ENCODE measurements around the gene OR52B2.
"Not testable (repeated sequence)": the region's sequence is repeated elsewhere in the genome, so short reads cannot be mapped to it uniquely, and the experiment has no call there.

The OR52B2 gene

GRCh38 chr11:6152126-6152525 is 18.0 kb downstream of the OR52B2 start:
- Histone ChIP-seq H3K9me2 (replicated peaks; ENCODE audit: low read depth, low read length) (no peaks in the 10 kb centered on the region), H4K20me1 (ENCODE audit: insufficient read depth, low read length, poor library complexity, severe bottlenecking) (no peaks in the 10 kb centered on the region), H3F3A (ENCODE audit: low read depth) (no peaks in the 10 kb centered on the region), H3K79me2 (ENCODE audit: insufficient read depth, low read length) (no peaks in the 10 kb centered on the region), H3K4me3 (ENCODE audit: low read length, poor library complexity, severe bottlenecking) (no peak overlapping the region), H3K4me1 (ENCODE audit: insufficient read depth, low read length, poor library complexity, severe bottlenecking) (no peaks in the 10 kb centered on the region), H2AFZ (ENCODE audit: low read length) (no peak overlapping the region), H3K27me3 (ENCODE audit: insufficient read depth, low read length, poor library complexity, severe bottlenecking) (no peaks in the 10 kb centered on the region), H3K4me2 (ENCODE audit: low read depth, low read length, poor library complexity, severe bottlenecking) (no peak overlapping the region), H3K9ac (ENCODE audit: low read depth, low read length, poor library complexity, severe bottlenecking) (no peak overlapping the region), H3K36me3 (ENCODE audit: insufficient read depth, low read length) (no peaks in the 10 kb centered on the region), H3K9me3 (ENCODE audit: insufficient read depth, low read depth, low read length) (no peaks in the 10 kb centered on the region)
- TF ChIP-seq EZH2phosphoT487 (IDR thresholded peaks at IDR 0.05; ENCODE audit: borderline replicate concordance), result no peak
- TF ChIP-seq, protein P1, sequence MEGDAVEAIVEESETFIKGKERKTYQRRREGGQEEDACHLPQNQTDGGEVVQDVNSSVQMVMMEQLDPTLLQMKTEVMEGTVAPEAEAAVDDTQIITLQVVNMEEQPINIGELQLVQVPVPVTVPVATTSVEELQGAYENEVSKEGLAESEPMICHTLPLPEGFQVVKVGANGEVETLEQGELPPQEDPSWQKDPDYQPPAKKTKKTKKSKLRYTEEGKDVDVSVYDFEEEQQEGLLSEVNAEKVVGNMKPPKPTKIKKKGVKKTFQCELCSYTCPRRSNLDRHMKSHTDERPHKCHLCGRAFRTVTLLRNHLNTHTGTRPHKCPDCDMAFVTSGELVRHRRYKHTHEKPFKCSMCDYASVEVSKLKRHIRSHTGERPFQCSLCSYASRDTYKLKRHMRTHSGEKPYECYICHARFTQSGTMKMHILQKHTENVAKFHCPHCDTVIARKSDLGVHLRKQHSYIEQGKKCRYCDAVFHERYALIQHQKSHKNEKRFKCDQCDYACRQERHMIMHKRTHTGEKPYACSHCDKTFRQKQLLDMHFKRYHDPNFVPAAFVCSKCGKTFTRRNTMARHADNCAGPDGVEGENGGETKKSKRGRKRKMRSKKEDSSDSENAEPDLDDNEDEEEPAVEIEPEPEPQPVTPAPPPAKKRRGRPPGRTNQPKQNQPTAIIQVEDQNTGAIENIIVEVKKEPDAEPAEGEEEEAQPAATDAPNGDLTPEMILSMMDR (conservative IDR thresholded peaks at IDR 0.05; ENCODE audit: low read length), result no peak

GRCh38 chr11:6151117-6151516 is 19.0 kb downstream of the OR52B2 start:
- H3K9ac ChIP-seq (ENCODE audit: low read depth, low read length, poor library complexity, severe bottlenecking), result no peak overlapping the region
- H3K79me2 ChIP-seq (ENCODE audit: insufficient read depth, low read length), result no peaks in the 10 kb centered on the region
- H3K9me3 ChIP-seq (ENCODE audit: insufficient read depth, low read depth, low read length), result no peaks in the 10 kb centered on the region
- H2AFZ ChIP-seq (ENCODE audit: low read length), result no peak overlapping the region
- no peaks in the 10 kb centered on the region for H3K9me2 ChIP-seq (replicated peaks; ENCODE audit: low read depth, low read length)
- H3K4me1 ChIP-seq (ENCODE audit: insufficient read depth, low read length, poor library complexity, severe bottlenecking), result no peaks in the 10 kb centered on the region
- no peaks in the 10 kb centered on the region for H3F3A ChIP-seq (ENCODE audit: low read depth)
- no peak overlapping the region for H3K4me3 ChIP-seq (ENCODE audit: low read length, poor library complexity, severe bottlenecking)
- no peaks in the 10 kb centered on the region for H4K20me1 ChIP-seq (ENCODE audit: insufficient read depth, low read length, poor library complexity, severe bottlenecking)
- H3K36me3 ChIP-seq (ENCODE audit: insufficient read depth, low read length), result no peaks in the 10 kb centered on the region
- H3K4me2 ChIP-seq (ENCODE audit: low read depth, low read length, poor library complexity, severe bottlenecking), result no peak overlapping the region
- no peak for TF ChIP-seq EZH2phosphoT487 (IDR thresholded peaks at IDR 0.05; ENCODE audit: borderline replicate concordance)
- TF ChIP-seq, protein P1 (conservative IDR thresholded peaks at IDR 0.05; ENCODE audit: low read length), result no peak
- no peaks in the 10 kb centered on the region for H3K27me3 ChIP-seq (ENCODE audit: insufficient read depth, low read length, poor library complexity, severe bottlenecking)

- H3F3A ChIP-seq (ENCODE audit: low read depth); H3K9me2 ChIP-seq (replicated peaks; ENCODE audit: low read depth, low read length); H3K79me2 ChIP-seq (ENCODE audit: insufficient read depth, low read length); H4K20me1 ChIP-seq (ENCODE audit: insufficient read depth, low read length, poor library complexity, severe bottlenecking); H3K9me3 ChIP-seq (ENCODE audit: insufficient read depth, low read depth, low read length); H3K27me3 ChIP-seq (ENCODE audit: insufficient read depth, low read length, poor library complexity, severe bottlenecking); H3K4me3 ChIP-seq (ENCODE audit: low read length, poor library complexity, severe bottlenecking); H3K36me3 ChIP-seq (ENCODE audit: insufficient read depth, low read length); H2AFZ ChIP-seq (ENCODE audit: low read length); H3K9ac ChIP-seq (ENCODE audit: low read depth, low read length, poor library complexity, severe bottlenecking); H3K4me1 ChIP-seq (ENCODE audit: insufficient read depth, low read length, poor library complexity, severe bottlenecking); H3K4me2 ChIP-seq (ENCODE audit: low read depth, low read length, poor library complexity, severe bottlenecking): not testable (repeated sequence)
Observed at GRCh38 chr11:6143737-6144136, 26.4 kb downstream of the OR52B2 start.

- H4K20me1 ChIP-seq (ENCODE audit: insufficient read depth, low read length, poor library complexity, severe bottlenecking), result no peaks in the 10 kb centered on the region
- no peak overlapping the region for H2AFZ ChIP-seq (ENCODE audit: low read length)
- H3K27me3 ChIP-seq (ENCODE audit: insufficient read depth, low read length, poor library complexity, severe bottlenecking), result no peaks in the 10 kb centered on the region
- H3K4me1 ChIP-seq (ENCODE audit: insufficient read depth, low read length, poor library complexity, severe bottlenecking), result no peaks in the 10 kb centered on the region
- no peaks in the 10 kb centered on the region for H3K9me2 ChIP-seq (replicated peaks; ENCODE audit: low read depth, low read length)
- H3K4me3 ChIP-seq (ENCODE audit: low read length, poor library complexity, severe bottlenecking), result no peak overlapping the region
- no peaks in the 10 kb centered on the region for H3K9me3 ChIP-seq (ENCODE audit: insufficient read depth, low read depth, low read length)
- H3K36me3 ChIP-seq (ENCODE audit: insufficient read depth, low read length), result no peaks in the 10 kb centered on the region
- H3F3A ChIP-seq (ENCODE audit: low read depth), result no peaks in the 10 kb centered on the region
- no peaks in the 10 kb centered on the region for H3K79me2 ChIP-seq (ENCODE audit: insufficient read depth, low read length)
- TF ChIP-seq, protein P1 (conservative IDR thresholded peaks at IDR 0.05; ENCODE audit: low read length), result no peak
- TF ChIP-seq EZH2phosphoT487 (IDR thresholded peaks at IDR 0.05; ENCODE audit: borderline replicate concordance), result no peak
- H3K4me2 ChIP-seq (ENCODE audit: low read depth, low read length, poor library complexity, severe bottlenecking), result no peak overlapping the region
- H3K9ac ChIP-seq (ENCODE audit: low read depth, low read length, poor library complexity, severe bottlenecking), result no peak overlapping the region
Observed at GRCh38 chr11:6142936-6143335, 27.2 kb downstream of the OR52B2 start.

GRCh38 chr11:6135936-6136335 is 34.2 kb downstream of the OR52B2 start:
- H2AFZ ChIP-seq (ENCODE audit: low read length); H3K4me1 ChIP-seq (ENCODE audit: insufficient read depth, low read length, poor library complexity, severe bottlenecking); H3K9me3 ChIP-seq (ENCODE audit: insufficient read depth, low read depth, low read length); H3K36me3 ChIP-seq (ENCODE audit: insufficient read depth, low read length); H3K9ac ChIP-seq (ENCODE audit: low read depth, low read length, poor library complexity, severe bottlenecking); H3K79me2 ChIP-seq (ENCODE audit: insufficient read depth, low read length); H3K4me2 ChIP-seq (ENCODE audit: low read depth, low read length, poor library complexity, severe bottlenecking); H3F3A ChIP-seq (ENCODE audit: low read depth); H3K4me3 ChIP-seq (ENCODE audit: low read length, poor library complexity, severe bottlenecking); H3K27me3 ChIP-seq (ENCODE audit: insufficient read depth, low read length, poor library complexity, severe bottlenecking); H4K20me1 ChIP-seq (ENCODE audit: insufficient read depth, low read length, poor library complexity, severe bottlenecking); H3K9me2 ChIP-seq (replicated peaks; ENCODE audit: low read depth, low read length): not testable (repeated sequence)
